Upper lobe of left lung (tissue), 4 donors: ENCODE data around the gene SMCHD1.

ENCODE experiments used
- CTCF ChIP-seq, 6 experiments: fragments of 450-650 bp in 4 of 6; fragments of 200-600 bp in 2 of 6; sonication (generic) in 2 of 6; IDR thresholded peaks; one replicate each; pipeline ENCODE4 v1.5.1; 2016 to 2019; ENCODE audit warnings: antibody characterized with exemption in 6 of 6
- EP300 ChIP-seq, 4 donors: sonication (generic); formaldehyde crosslinking; IDR thresholded peaks; one replicate each; pipeline ENCODE4 v1.5.1; 2017; ENCODE audit warnings: antibody characterized with exemption in 4 of 4, control low read depth in 2 of 4
- POLR2A ChIP-seq, 4 donors: fragments of 450-650 bp; IDR thresholded peaks; one replicate each; pipeline ENCODE4 v1.5.1; 2016 to 2017; ENCODE audit warnings: antibody characterized with exemption in 4 of 4, mild to moderate bottlenecking in 2 of 4
- POLR2AphosphoS5 ChIP-seq, 2 donors: sonication (generic); formaldehyde crosslinking; IDR thresholded peaks; one replicate each; pipeline ENCODE4 v1.5.1; 2017; ENCODE audit warnings: antibody characterized with exemption in 2 of 2

DNA sequence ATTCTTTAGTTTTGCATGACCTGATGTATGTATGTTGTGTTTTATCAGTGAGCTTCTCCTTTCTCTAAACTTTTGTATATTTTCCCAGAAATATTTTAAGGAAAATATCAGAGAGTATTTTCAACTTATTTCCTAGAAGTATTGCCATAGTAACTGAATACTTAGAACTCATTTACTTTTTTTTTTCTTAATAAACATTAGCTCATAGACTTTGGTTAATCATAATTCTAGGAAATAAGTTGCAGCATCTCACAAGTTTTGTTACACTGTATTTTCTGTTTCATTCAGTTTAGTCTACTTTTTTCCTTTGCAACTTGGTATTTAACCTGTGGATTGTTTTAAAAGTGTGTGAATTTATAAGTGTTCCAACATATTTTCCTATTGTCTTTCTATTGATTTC is 27.5 kb downstream of the SMCHD1 start:
- TF ChIP-seq CTCF (IDR thresholded peaks at IDR 0.05) (no peak), EP300 (IDR thresholded peaks at IDR 0.05) (no peak), POLR2AphosphoS5 (IDR thresholded peaks at IDR 0.05) (no peak), POLR2A (IDR thresholded peaks at IDR 0.05) (no peak)
